HG03066 (cell line): ENCODE data around the gene NUP107.
"Not testable (repeated sequence)": the region's sequence is repeated elsewhere in the genome, so short reads cannot be mapped to it uniquely, and the experiment has no call there.

Experiments used
- ATAC-seq: cut with Tn5 transposase; IDR thresholded peaks from one replicate; pipeline ENCODE4 v1.9.1; 2021; ENCODE audit warnings: low read depth; ENCODE audit not compliant: unreplicated experiment

NUP107 gene

GRCh38 chr12:68686595-68687521 lies at the start of gene NUP107:
TSS of gene NUP107 (plus strand) at chr12:68686978. CDS start at chr12:68687066, 88 bp downstream.
- ATAC-seq = peak; percentile 95

DNA sequence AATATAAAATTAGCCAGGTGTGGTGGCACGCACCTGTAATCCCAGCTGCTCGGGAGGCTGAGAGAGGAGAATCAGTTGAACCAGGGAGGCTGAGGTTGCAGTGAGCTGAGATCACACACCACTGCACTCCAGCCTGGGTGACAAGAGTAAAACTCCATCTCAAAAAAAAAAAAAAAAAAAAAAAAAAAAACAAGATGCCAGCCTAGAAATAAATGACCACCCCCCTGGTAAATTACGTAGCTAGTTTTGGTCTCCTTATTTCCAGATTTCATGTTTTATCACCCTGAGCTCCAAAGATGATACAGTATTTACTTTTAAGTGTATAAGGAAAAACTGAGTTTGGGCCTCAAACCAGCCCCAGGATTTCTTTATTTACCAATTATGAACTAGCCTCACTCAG lies 49.3 kb upstream of the NUP107 start:
- not testable (repeated sequence) for ATAC-seq

GRCh38 chr12:68638171-68638570 lies 48.6 kb upstream of the NUP107 start:
- no peak for ATAC-seq

DNA sequence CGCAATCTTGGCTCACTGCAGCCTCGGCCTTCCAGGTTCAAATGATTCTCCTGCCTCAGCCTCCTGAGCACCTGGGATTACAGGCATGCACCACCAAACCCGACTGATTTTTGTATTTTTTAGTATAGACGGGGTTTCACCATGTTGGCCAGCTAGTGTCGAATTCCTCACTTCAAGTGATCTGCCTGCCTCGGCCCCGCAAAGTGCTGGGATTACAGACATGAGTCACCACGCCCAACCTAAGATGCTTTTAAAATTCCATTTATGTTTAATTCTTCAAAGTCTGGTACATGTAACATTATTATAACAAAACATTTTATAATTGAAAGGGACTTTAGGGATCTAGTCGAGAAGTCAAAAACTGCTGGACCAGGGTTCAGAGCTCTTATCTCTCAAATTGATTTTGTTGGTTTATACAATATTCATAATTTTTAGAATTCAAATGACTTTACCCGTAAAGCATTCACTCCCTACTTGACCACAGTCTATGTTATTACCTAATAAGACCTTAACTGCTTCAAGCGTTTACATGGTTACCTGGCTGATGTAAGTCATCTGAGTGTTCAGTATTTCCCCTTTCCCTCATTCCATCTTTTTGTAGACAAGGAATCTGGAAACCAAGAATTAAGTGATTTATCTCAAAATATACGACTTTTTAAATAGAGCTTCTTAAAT lies 47.9 kb upstream of the NUP107 start:
- ATAC-seq = no peak

DNA sequence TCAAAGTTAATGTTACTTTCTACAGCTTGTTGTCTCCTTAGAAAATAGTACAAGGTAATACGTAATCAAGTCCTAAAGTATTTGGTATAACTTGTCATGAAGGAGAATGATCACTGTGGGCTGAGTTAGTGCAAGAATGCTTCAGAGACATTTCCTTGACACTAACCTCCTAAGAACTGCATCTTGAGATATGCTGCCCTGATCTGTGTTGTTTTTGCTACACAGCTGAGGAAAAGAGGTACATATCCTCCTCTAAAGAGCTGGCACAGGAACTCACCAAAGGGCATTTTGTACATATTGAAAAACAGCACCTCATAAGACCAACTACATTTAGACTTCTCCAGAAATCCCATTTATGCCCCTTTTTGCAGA lies 47.4 kb upstream of the NUP107 start:
- no peak for ATAC-seq

- peak; percentile 87 for ATAC-seq
These were observed 45.6 kb upstream of the NUP107 start for GRCh38 chr12:68641138-68641537.

GRCh38 chr12:68646484-68646883 lies 40.3 kb upstream of the NUP107 start:
- no peak for ATAC-seq

DNA sequence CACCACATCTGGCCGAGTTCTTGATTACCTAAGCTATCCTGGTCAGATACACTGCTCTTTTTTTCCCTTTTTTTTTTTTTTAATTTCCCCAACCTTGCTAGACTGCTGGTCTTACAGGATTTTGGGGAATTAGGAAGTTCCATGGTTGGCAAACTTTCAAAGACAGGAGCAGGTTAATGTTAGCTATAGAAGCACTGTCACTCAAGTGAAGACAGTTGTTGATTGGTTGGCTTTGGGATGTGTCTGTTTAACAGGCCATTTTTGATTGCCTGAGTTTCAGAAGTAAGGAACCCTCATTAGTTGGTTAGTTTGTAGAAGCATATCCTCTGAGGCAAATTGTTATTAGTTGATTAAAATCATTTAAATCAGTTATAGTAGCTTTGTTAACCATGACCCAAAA lies 39.3 kb upstream of the NUP107 start:
- ATAC-seq = no peak

DNA sequence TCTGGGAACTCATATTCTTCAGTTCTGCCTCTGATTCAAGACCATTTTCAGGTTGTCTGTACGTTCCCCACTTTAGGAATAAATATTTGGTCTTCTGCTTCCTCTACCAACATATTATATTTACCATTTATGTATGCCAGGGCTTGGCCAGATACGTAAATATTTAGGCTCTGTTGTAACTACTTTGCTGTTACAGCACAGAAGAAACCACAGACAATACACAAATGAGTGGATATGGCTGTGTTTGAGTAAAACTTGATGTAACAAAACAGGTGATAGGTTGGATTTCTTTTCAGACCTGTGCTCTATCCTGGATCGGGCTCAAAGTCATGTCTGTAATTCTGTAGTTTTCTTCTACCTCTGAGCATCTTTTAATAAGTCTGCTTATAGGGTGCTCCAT lies 38.6 kb upstream of the NUP107 start:
- ATAC-seq = no peak

- no peak for ATAC-seq
These were observed 21.7 kb upstream of the NUP107 start for GRCh38 chr12:68665016-68665569.

GRCh38 chr12:68667291-68667690 lies 19.5 kb upstream of the NUP107 start:
- no peak for ATAC-seq

- ATAC-seq = no peak
These were observed 18.9 kb upstream of the NUP107 start for GRCh38 chr12:68667896-68668295.

DNA sequence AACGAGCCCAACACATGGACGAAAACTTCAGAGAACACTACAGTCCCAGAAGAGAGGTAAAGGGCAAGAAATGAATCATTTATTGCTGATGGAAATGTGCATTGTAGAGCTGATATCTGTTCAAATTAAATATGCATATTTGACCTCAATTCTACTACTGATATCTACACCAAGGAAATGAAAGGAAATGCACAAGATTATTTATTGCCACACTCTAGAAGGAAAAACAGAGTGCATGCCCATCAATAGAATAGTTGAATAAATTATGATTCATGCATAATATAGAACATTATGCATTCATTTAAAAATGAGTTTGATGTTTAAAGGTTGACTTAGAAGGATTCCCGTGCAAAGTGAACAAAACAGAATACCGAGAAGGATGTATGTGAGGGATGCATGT lies 15.6 kb upstream of the NUP107 start:
- ATAC-seq = no peak

DNA sequence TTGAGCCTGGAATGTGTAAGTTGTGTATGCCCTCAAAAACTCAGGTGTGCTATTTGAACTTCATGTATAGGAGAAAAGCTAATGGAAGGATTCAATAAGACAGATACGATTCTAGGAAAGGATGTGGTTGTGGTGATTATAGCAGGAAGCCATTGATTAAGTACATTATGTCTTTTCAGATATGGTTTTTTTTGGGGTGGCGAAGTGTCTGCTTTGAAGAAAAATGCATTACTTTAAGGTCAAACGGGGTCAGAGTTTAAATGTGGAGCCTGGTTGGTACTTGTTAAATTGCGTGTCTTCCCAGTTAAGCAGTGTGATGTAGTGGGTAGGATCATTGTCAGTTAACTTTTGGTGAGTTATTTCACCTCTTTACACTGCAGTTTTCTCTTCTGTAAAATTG lies 13.0 kb upstream of the NUP107 start:
- ATAC-seq = no peak

DNA sequence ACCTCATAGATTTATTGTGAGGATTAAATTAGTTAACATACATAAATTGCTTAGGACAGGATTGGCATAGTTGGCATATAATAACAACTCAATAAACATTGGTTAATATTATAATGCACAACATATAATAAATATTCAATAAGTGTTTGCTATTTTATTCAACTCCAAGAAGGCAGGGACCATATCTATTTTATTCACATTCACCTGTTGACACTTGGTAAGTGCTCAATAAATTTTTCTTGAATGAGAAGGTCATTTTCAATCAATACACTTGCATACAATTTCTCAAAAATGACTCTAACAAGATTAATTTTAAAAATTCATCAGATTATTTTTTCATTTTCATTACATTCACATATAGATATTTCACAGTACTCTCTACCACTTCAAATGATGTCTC lies 12.4 kb upstream of the NUP107 start:
- no peak for ATAC-seq

GRCh38 chr12:68675101-68675842 lies 11.5 kb upstream of the NUP107 start:
- no peak for ATAC-seq

DNA sequence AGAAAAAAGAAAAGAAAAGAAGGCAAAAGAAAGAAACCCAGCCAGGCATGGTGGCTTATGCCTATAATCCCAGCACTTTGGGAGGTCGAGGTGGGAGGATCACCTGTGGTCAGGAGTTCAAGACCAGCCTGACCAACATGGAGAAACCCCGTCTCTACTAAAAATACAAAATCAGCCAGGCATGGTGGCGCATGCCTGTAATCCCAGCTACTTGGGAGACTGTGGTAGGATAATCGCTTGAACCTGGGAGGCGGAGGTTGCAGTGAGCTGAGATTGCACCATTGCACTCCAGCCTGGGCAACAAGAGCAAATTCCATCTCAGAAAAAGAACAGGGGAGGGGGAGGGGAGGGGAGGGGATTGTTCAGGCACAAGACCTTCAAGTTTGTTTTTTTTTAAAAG lies 9.9 kb upstream of the NUP107 start:
- not testable (repeated sequence) for ATAC-seq

DNA sequence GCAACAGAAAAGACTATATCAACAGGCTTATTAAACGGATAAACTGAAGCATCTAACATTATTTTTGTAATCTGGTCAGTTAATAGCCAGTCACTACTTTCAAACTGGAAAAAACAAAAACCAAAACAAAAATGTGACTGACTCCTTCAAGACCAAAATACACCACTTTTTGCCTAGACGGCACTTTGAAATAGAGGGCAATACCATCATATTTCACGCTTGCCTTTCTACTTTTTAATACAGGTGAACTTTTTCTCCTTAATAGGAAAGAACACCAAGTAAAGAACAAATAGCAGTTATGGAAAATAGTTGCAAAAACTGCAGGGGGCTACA lies 550 bp upstream of the NUP107 start:
- ATAC-seq = no peak

DNA sequence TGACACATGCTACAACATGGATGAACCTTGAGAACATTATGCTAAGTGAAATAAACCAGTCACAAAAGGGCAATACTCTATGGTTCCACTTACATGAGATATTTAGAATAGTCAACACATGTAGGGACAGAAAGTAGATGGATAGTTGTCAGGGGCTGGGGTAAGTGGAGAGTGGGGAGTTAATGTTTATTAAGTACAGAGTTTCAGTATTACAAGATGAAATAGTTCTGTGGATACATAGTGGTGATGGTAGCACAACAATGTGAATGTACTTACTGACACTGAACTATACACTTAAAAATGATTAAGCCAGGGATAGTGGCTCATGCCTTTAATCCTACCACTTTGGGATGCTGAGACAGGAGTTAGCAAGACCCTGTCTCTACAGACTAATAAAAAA lies 8.7 kb downstream of the NUP107 start:
- no peak for ATAC-seq

DNA sequence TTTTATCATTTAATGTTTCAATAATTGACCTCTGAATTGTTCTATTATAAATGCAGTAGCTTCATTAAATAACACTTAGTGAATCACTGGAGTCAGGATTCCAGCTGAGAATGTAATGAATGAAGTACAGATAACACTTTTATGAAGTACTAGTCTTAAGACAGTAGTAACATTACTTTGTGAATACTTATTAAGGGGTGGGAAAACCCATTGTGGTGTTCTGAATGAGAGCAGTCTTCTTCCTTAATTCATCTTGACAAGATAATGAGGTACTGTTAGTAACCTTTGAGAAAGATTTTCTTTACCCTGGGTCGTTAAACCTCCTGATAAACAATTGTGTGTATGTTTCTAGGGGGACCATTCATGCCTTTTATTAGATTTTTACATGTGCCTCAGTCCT lies 12.7 kb downstream of the NUP107 start:
- ATAC-seq = no peak

- no peak for ATAC-seq
These were observed 41.0 kb downstream of the NUP107 start for GRCh38 chr12:68727776-68728175.
